Measurements from ENCODE around the gene TULP4. TPM values are rescaled to one million over a fixed set of nuclear protein-coding genes. Genes with fewer than 3 reads are reported as not detected.

TULP4 gene
- total RNA-seq, 1 experiment from 2014 or later = 64.6 TPM

DNA sequence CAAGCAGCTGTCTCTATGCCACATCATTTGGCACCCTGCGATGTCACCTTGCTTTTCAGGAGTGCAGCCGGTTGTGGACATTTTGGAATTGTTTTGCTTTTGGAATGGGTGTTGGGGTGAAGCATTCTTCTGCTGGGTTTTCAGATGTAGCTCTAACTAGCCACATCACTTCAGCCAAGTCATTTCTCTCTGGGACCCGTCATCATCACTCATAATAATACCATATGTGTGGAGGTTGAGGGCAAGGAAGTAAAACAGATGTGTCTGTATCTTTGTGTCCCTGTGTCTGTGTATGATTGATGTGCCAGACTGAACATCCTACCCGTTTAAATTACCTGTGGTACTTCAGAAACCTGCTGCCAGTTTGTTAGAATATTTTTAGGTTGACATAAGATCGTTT lies 49.5 kb upstream of the TULP4 start:
- Histone ChIP-seq H3K27ac (ENCODE audit: insufficient read length, low read depth, low read length) (no peak overlapping the region), H3K18ac (ENCODE audit: insufficient read length, low read depth, low read length) (no peak overlapping the region), H2BK20ac (ENCODE audit: low read depth, low read length, poor library complexity, severe bottlenecking) (no peak overlapping the region), H2BK12ac (ENCODE audit: insufficient read length, low read depth, low read length) (no peak overlapping the region), H3K9ac (ENCODE audit: extremely low read depth, insufficient read length, low read length) (no peak overlapping the region), H2BK120ac (ENCODE audit: low read depth, low read length, poor library complexity, severe bottlenecking) (no peak overlapping the region), H3K4me1 (ENCODE audit: insufficient read depth, low read length) (no peaks in the 10 kb centered on the region), H3K79me2 (ENCODE audit: insufficient read depth, low read length) (no peaks in the 10 kb centered on the region; the same call in 1 of the 2 replicates), H3K14ac (ENCODE audit: insufficient read depth, low read length) (no peak overlapping the region), H2AFZ (ENCODE audit: low read length) (no peak overlapping the region), H3T11ph (ENCODE audit: low read length) (no peak overlapping the region), H4K20me1 (ENCODE audit: control insufficient read depth, insufficient read depth, insufficient read length) (no peaks in the 10 kb centered on the region), H4K91ac (ENCODE audit: insufficient read length, low read depth, low read length) (no peak overlapping the region), H2AK5ac (ENCODE audit: insufficient read length, low read length) (no peak overlapping the region), H4K5ac (ENCODE audit: insufficient read length, low read depth, low read length) (no peak overlapping the region), H3K23ac (ENCODE audit: insufficient read length, low read depth, low read length) (no peak overlapping the region), H3K23me2 (ENCODE audit: insufficient read length, low read depth, low read length, poor library complexity, severe bottlenecking) (no peaks in the 10 kb centered on the region), H3K79me1 (ENCODE audit: insufficient read depth, low read depth, low read length, poor library complexity, severe bottlenecking) (peaks cover 3% of the 10 kb centered on the region), H3K56ac (ENCODE audit: insufficient read length, low read depth, low read length) (no peak overlapping the region), H2BK15ac (ENCODE audit: low read depth, low read length) (no peak overlapping the region), H3K9me3 (ENCODE audit: control insufficient read depth, low read depth, low read length) (no peaks in the 10 kb centered on the region), H2BK5ac (ENCODE audit: insufficient read length, low read length) (no peak overlapping the region), H3K27me3 (ENCODE audit: insufficient read depth, low read length) (no peaks in the 10 kb centered on the region), H4K8ac (replicated peaks; ENCODE audit: insufficient read length, low read depth, low read length) (no peak overlapping the region), H3K4me2 (ENCODE audit: insufficient read depth, insufficient read length, low read length) (no peak overlapping the region), H3K4ac (ENCODE audit: low read depth, low read length) (no peak overlapping the region)
- Mint-ChIP-seq H3K4me3 (no peak overlapping the region), H3K4me1 (peaks cover 20 to 31% of the 10 kb centered on the region in 2 experiments), H3K27ac (no peak overlapping the region), H3K27me3 (ENCODE audit: low read depth) (no peaks in the 10 kb centered on the region), H3K9me3 (peaks cover 0 to 2% of the 10 kb centered on the region in 2 experiments; a peak in 1 of 5 replicates), H3K36me3 (ENCODE audit: insufficient read depth in 1 of 3, low read depth in 3 of 3) (peaks cover 3 to 32% (median 11%) of the 10 kb centered on the region in 3 experiments; a peak in 6 of 7 replicates)
- TF ChIP-seq, protein P1, sequence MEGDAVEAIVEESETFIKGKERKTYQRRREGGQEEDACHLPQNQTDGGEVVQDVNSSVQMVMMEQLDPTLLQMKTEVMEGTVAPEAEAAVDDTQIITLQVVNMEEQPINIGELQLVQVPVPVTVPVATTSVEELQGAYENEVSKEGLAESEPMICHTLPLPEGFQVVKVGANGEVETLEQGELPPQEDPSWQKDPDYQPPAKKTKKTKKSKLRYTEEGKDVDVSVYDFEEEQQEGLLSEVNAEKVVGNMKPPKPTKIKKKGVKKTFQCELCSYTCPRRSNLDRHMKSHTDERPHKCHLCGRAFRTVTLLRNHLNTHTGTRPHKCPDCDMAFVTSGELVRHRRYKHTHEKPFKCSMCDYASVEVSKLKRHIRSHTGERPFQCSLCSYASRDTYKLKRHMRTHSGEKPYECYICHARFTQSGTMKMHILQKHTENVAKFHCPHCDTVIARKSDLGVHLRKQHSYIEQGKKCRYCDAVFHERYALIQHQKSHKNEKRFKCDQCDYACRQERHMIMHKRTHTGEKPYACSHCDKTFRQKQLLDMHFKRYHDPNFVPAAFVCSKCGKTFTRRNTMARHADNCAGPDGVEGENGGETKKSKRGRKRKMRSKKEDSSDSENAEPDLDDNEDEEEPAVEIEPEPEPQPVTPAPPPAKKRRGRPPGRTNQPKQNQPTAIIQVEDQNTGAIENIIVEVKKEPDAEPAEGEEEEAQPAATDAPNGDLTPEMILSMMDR (conservative IDR thresholded peaks at IDR 0.05) = no peak
- no CpG with 5 or more reads among the region's 5 CpGs for WGBS (ENCODE audit: extremely low coverage, insufficient read length, low lambda C conversion rate)
- DNase-seq = no peak

All from H9 (cell line).